Calu3 (cell line): Measurements from ENCODE around the gene TDRD9. TPM values are rescaled to one million over a fixed set of nuclear protein-coding genes. Genes with fewer than 3 reads are reported as not detected.

Experiments used
- BruUV-seq: library from RNA; stranded (reverse); fragments of 400-500 nt; replicated peaks from 2 replicates; lab custom pipeline; 2021; lab: Mats Ljungman, UMichigan
- CTCF ChIA-PET: fragments of 300-600 bp; sonication (Branson Sonifier 250); formaldehyde crosslinking; loops from one replicate; lab custom pipeline; 2022; ENCODE audit warnings: antibody characterized with exemption; lab: Charles Lee
- DNase-seq: peaks from one replicate; pipeline ENCODE4 v3.0.0; 2022
- H3K27ac Mint-ChIP-seq: one replicate; pipeline ENCODE4 v1.8.0; 2022; ENCODE audit warnings: mixed read lengths; ENCODE audit not compliant: unreplicated experiment
- H3K27me3 Mint-ChIP-seq: one replicate; pipeline ENCODE4 v1.8.0; 2022; ENCODE audit warnings: mixed read lengths; ENCODE audit not compliant: unreplicated experiment
- H3K36me3 Mint-ChIP-seq: one replicate; pipeline ENCODE4 v1.8.0; 2022; ENCODE audit warnings: mild to moderate bottlenecking, moderate library complexity, mixed read lengths; ENCODE audit not compliant: insufficient read depth, unreplicated experiment
- H3K4me1 Mint-ChIP-seq: one replicate; pipeline ENCODE4 v1.8.0; 2022; ENCODE audit warnings: mild to moderate bottlenecking, low read depth, mixed read lengths; ENCODE audit not compliant: unreplicated experiment
- H3K4me3 Mint-ChIP-seq: one replicate; pipeline ENCODE4 v1.8.0; 2022; ENCODE audit warnings: mild to moderate bottlenecking, low read depth, moderate library complexity, mixed read lengths; ENCODE audit not compliant: unreplicated experiment
- H3K9me3 Mint-ChIP-seq: one replicate; pipeline ENCODE4 v1.8.0; 2022; ENCODE audit warnings: low read depth, mixed read lengths; ENCODE audit not compliant: unreplicated experiment
- intact Hi-C: fragments of 100-400 bp; cut with micrococcal nuclease; formaldehyde crosslinking; loops from one replicate; pipeline ENCODE4 v1.10.0; 2022; ENCODE audit not compliant: unreplicated experiment
- total RNA-seq: library from RNA; stranded (reverse); gene quantifications from 2 replicates; pipeline ENCODE4 v1.2.3, GENCODE V29; 2022
- TF ChIP-seq, protein P1 (sequence below): fragments of 200-600 bp; IDR thresholded peaks from one replicate; pipeline ENCODE4 v1.8.0; 2022; ENCODE audit warnings: antibody characterized with exemption; ENCODE audit not compliant: unreplicated experiment

TDRD9 gene
- total RNA-seq, 1 experiment from 2014 or later, result not detected

DNA sequence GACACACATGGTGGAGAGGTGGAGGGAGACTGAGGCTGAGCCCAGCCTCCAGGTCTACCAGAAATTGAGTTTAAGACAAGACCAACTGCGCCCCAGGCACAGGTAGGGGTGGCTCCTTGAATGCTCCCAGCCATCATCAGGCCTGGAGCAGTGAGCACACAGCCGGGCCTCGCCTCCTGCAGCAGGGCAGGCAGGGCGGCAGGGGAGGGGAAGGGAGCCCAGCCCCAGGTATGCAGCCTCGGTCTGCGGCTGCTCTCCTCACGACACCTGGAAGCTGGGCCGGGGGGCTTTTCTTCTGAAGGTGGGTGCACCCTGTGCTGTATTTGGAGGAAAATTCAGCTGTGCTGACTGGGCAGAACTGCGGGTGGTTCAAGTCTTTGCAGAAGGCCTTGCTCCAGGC is 29.5 kb upstream of the TDRD9 start:
- peaks cover 25% of the 10 kb centered on the region for H3K4me1 Mint-ChIP-seq
- TF ChIP-seq, protein P1, sequence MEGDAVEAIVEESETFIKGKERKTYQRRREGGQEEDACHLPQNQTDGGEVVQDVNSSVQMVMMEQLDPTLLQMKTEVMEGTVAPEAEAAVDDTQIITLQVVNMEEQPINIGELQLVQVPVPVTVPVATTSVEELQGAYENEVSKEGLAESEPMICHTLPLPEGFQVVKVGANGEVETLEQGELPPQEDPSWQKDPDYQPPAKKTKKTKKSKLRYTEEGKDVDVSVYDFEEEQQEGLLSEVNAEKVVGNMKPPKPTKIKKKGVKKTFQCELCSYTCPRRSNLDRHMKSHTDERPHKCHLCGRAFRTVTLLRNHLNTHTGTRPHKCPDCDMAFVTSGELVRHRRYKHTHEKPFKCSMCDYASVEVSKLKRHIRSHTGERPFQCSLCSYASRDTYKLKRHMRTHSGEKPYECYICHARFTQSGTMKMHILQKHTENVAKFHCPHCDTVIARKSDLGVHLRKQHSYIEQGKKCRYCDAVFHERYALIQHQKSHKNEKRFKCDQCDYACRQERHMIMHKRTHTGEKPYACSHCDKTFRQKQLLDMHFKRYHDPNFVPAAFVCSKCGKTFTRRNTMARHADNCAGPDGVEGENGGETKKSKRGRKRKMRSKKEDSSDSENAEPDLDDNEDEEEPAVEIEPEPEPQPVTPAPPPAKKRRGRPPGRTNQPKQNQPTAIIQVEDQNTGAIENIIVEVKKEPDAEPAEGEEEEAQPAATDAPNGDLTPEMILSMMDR, result no peak
- no peak for DNase-seq
- H3K36me3 Mint-ChIP-seq, result no peaks in the 10 kb centered on the region
- CTCF ChIA-PET, result interaction anchor here (1.8 kb wide), 1 partner anchor 90 kb away, joined by 6 read pairs; no protein-coding TSS in a partner anchor
- no TSS peak for BruUV-seq
- H3K27ac Mint-ChIP-seq, result no peak overlapping the region
- peaks cover 4% of the 10 kb centered on the region for H3K9me3 Mint-ChIP-seq
- intact Hi-C loops, result no loop called here
- no peak overlapping the region for H3K4me3 Mint-ChIP-seq
- no peaks in the 10 kb centered on the region for H3K27me3 Mint-ChIP-seq

DNA sequence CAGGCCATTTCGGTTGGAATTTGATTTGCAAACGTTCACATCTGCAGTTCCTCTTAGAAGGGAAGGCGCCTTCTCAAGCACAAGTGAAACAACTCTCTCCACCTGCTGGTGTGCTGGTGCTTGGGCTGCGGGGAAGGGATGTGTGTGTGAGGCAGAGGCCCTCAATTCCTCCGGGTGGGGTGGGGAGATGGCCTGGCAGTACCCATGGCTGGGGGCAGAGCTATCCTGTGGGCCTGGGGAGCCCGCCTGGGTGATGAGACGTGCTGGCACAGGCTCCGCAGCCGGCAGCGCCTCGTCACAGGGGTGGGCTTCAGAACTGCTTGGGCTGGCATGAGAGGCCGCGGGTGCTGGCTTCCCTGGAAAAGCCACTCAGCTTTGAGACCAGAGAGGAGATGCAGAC is 28.9 kb upstream of the TDRD9 start:
- Mint-ChIP-seq H3K4me1 (peaks cover 25% of the 10 kb centered on the region), H3K27ac (no peak overlapping the region), H3K4me3 (no peak overlapping the region), H3K36me3 (no peaks in the 10 kb centered on the region), H3K27me3 (no peaks in the 10 kb centered on the region), H3K9me3 (peaks cover 4% of the 10 kb centered on the region)
- TF ChIP-seq, protein P1, result no peak
- BruUV-seq, result no TSS peak
- no peak for DNase-seq
- CTCF ChIA-PET, result interaction anchor here (1.1 kb wide), 1 partner anchor 20 kb away, joined by 3 read pairs; no protein-coding TSS in a partner anchor
- intact Hi-C loops, result no loop called here

DNA sequence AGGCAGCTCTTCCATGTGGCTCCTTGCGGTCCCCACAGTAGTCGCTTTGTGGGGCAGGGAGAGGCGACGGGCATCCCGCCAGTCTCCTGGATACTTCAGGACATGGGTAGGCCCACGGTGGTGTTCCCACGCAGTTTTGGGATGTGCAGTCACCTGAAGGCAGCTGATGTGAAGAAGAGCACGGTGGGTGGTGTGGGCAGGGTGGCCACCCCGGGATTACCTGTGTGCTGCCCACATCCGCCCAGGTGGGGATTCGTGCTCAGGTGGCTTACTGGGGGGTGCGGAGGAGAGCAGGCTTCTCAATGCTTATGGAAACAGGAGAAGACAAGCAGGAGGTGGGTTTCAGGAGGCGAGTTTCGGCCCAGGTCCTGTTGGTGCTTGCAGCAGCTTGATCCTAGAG is 28.4 kb upstream of the TDRD9 start:
- peaks cover 4% of the 10 kb centered on the region for H3K9me3 Mint-ChIP-seq
- no TSS peak for BruUV-seq
- H3K4me1 Mint-ChIP-seq, result peaks cover 25% of the 10 kb centered on the region
- TF ChIP-seq, protein P1, result no peak
- no peaks in the 10 kb centered on the region for H3K36me3 Mint-ChIP-seq
- no peak overlapping the region for H3K27ac Mint-ChIP-seq
- H3K27me3 Mint-ChIP-seq, result no peaks in the 10 kb centered on the region
- no peak for DNase-seq
- intact Hi-C loops, result no loop called here
- CTCF ChIA-PET, result interaction anchor here (1.1 to 2.0 kb wide), 3 partner anchors 8 to 91 kb away, joined by 3 to 6 read pairs (median 5); no protein-coding TSS in a partner anchor
- no peak overlapping the region for H3K4me3 Mint-ChIP-seq

DNA sequence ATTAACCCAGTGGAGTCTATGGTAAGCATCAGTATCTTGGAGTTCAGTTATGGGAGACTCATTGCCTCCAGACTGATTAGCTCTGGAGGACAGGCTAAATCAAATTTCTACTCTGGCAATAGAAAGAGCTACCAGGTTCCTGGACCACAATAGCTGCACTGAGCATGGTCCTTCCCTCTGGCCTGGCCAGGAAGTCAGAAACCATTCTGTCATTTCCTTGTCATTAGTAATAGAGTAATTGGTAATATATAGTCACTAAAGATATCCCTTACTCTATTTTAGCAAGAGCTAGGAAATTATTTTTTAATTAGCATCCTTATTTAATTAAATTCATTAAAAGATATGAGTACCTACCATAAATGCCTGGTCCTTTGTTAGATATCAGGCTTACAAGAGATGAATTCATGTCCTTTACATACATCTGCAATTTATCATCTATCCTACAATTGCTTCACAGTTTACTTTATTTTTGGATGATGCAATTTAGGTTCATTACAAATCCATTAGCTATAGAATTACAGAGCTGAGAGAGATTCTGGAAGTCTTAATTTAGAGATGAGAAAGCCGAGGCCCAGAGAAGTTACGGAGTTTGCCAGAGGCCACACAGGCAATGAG is 23.7 kb upstream of the TDRD9 start:
- CTCF ChIA-PET, result interaction anchor here (0.6 to 1.9 kb wide), 2 partner anchors 72 to 96 kb away, joined by 4 to 5 read pairs; no protein-coding TSS in a partner anchor
- Mint-ChIP-seq H3K27me3 (no peaks in the 10 kb centered on the region), H3K36me3 (no peaks in the 10 kb centered on the region), H3K4me1 (no peaks in the 10 kb centered on the region), H3K27ac (no peak overlapping the region), H3K4me3 (no peak overlapping the region), H3K9me3 (no peaks in the 10 kb centered on the region)
- no TSS peak for BruUV-seq
- TF ChIP-seq, protein P1, result no peak
- intact Hi-C loops, result no loop called here
- DNase-seq, result no peak
